ENCODE results near the gene TMBIM4.

Gene TMBIM4

GRCh38 chr12:66103016-66103913, 66.5 kb downstream of the TMBIM4 start:
- DNase-seq (ENCODE audit: low read depth) = no peak
- H3K4me3 ChIP-seq (ENCODE audit: low read depth, low read length) = no peak overlapping the region
- TF ChIP-seq CTCF (conservative IDR thresholded peaks at IDR 0.05; ENCODE audit: low read depth, low read length) = peak; percentile 25

GRCh38 chr12:66092559-66093269, 77.1 kb downstream of the TMBIM4 start:
- DNase-seq (ENCODE audit: low read depth) = peak; percentile 43
- no peak overlapping the region for H3K4me3 ChIP-seq (ENCODE audit: low read depth, low read length)
- no peak for TF ChIP-seq CTCF (conservative IDR thresholded peaks at IDR 0.05; ENCODE audit: low read depth, low read length)

- TF ChIP-seq CTCF (conservative IDR thresholded peaks at IDR 0.05; ENCODE audit: low read depth, low read length) = no peak
- H3K4me3 ChIP-seq (ENCODE audit: low read depth, low read length) = no peak overlapping the region
- DNase-seq (ENCODE audit: low read depth) = no peak
These were observed 79.6 kb downstream of the TMBIM4 start for GRCh38 chr12:66090157-66090556.

- DNase-seq (ENCODE audit: low read depth) = peak; percentile 86
- peak; percentile 88 for TF ChIP-seq CTCF (conservative IDR thresholded peaks at IDR 0.05; ENCODE audit: low read depth, low read length)
- no peak overlapping the region for H3K4me3 ChIP-seq (ENCODE audit: low read depth, low read length)
These were observed 82.3 kb downstream of the TMBIM4 start for GRCh38 chr12:66087365-66087943.

GRCh38 chr12:66085998-66086397, 83.8 kb downstream of the TMBIM4 start:
- DNase-seq (ENCODE audit: low read depth) = no peak
- H3K4me3 ChIP-seq (ENCODE audit: low read depth, low read length) = no peak overlapping the region
- no peak for TF ChIP-seq CTCF (conservative IDR thresholded peaks at IDR 0.05; ENCODE audit: low read depth, low read length)
